ENCODE measurements around the gene PKIG. TPM values are rescaled to one million over a fixed set of nuclear protein-coding genes. Genes with fewer than 3 reads are reported as not detected.

PKIG gene
- polyA plus RNA-seq, 1 experiment = 186 TPM

DNA sequence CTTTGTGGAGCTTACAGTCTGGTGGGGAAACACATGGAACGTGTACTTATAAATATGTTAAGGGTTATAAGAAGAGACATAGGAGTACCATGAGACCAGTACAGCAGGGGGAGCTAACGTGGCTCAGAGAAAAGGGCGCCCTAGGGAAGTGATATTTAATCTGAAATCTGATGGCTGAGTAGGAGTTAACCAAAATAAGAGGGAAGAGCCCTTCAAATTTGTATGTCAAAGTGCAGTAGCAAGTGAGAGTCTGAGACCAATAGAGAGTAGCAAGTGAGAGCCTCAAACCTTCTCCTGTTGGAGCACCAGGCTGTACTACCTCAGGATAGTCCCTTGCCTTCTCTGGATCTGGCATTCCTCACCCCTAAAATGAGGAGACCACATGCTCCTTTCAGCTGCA is 6.1 kb upstream of the PKIG start:
- ChIA-PET POLR2A (no interaction called here), CTCF (interaction anchor here (0.7 to 2.8 kb wide), 4 partner anchors 9 to 75 kb away, joined by 3 to 19 read pairs (median 4); no protein-coding TSS in a partner anchor)
- DNase-seq (ENCODE audit: low read depth) = no peak
- H3K36me3 ChIP-seq (ENCODE audit: control insufficient read depth, insufficient read depth, low read length) = no peaks in the 10 kb centered on the region
- no peaks in the 10 kb centered on the region for H3K27me3 ChIP-seq (ENCODE audit: control insufficient read depth, insufficient read depth, low read length)
- no peak overlapping the region for H3K4me3 ChIP-seq (ENCODE audit: low read depth, low read length)
- TF ChIP-seq, protein P1, sequence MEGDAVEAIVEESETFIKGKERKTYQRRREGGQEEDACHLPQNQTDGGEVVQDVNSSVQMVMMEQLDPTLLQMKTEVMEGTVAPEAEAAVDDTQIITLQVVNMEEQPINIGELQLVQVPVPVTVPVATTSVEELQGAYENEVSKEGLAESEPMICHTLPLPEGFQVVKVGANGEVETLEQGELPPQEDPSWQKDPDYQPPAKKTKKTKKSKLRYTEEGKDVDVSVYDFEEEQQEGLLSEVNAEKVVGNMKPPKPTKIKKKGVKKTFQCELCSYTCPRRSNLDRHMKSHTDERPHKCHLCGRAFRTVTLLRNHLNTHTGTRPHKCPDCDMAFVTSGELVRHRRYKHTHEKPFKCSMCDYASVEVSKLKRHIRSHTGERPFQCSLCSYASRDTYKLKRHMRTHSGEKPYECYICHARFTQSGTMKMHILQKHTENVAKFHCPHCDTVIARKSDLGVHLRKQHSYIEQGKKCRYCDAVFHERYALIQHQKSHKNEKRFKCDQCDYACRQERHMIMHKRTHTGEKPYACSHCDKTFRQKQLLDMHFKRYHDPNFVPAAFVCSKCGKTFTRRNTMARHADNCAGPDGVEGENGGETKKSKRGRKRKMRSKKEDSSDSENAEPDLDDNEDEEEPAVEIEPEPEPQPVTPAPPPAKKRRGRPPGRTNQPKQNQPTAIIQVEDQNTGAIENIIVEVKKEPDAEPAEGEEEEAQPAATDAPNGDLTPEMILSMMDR (IDR thresholded peaks at IDR 0.05; ENCODE audit: insufficient read depth, low read depth, low read length) = 0 out of 2 replicates have a peak, but pooled peaks have one; percentile 35

DNA sequence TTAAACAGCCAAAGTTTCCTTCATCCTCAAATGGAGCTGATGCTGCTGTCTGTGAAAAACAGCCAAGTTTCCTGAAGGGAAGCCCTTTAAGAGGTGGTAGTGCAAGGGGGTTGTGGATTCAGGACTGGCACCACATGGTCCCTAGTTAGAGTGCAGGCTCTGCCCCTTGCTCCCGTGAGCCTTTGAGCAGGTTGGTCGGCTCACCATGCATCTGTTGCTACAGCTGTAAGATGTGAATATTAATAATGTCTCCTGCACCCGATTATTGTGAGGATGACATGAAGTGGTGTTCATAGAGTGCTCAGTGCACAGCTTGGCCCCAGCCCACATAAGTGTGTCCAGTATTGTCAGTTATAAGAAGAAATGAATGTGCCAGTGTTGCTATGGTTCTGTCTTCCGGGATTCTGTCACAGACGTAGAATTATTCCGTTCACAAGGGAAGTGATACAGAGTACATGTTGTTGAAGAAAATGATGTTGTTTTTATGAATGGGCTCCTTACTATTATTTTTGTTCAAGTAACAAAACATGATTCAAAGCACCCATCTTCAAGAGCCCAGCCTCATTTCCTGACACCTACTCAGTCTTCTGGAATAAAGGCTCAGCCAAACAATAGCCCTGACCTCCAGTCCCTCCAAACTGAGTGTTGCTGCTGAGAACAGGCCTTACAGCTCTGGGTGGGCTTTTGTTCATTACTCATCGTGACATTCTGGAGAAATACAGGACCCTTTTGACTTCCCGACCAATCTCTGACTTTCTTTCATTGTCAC is 2.9 kb upstream of the PKIG start:
- H3K4me3 ChIP-seq (ENCODE audit: low read depth, low read length) = no peak overlapping the region
- CTCF ChIA-PET = no interaction called here
- no peak for DNase-seq (ENCODE audit: low read depth)
- H3K27me3 ChIP-seq (ENCODE audit: control insufficient read depth, insufficient read depth, low read length) = no peaks in the 10 kb centered on the region
- POLR2A ChIA-PET = no interaction called here
- TF ChIP-seq, protein P1 (IDR thresholded peaks at IDR 0.05; ENCODE audit: insufficient read depth, low read depth, low read length) = no peak
- no peaks in the 10 kb centered on the region for H3K36me3 ChIP-seq (ENCODE audit: control insufficient read depth, insufficient read depth, low read length)

DNA sequence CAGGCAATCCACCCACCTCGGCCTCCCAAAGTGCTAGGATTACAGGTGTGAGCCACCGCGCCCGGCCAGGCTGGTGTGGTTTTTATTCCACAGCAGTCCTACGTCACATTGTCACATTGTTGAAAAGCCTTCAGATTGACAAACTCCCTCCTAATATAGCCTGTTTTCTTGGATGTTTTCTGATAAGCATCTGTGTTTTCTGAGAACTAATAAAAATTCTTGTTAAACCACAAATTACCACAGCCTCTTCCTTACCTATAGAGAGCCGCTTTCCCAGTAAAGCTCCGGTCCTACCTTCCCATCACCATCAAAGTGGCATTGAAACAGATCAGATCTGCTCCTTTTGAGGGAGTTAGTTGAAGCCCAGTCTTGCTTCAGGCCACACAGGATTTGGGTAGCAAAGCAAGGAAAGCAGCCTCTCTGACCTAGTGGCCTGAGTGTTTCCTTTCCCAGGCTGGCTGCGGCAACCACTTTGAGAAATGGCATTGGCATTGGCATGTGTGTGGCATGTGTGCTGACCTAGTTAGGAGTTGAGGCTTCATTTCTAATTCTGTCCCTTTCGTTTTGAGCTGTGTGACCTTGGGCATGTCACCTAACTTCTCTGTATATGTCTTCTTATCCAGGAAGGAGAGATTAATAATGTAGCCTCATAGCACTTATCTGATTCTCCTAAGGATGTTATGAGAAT is 1.7 kb upstream of the PKIG start:
- ChIA-PET CTCF (no interaction called here), POLR2A (no interaction called here)

DNA sequence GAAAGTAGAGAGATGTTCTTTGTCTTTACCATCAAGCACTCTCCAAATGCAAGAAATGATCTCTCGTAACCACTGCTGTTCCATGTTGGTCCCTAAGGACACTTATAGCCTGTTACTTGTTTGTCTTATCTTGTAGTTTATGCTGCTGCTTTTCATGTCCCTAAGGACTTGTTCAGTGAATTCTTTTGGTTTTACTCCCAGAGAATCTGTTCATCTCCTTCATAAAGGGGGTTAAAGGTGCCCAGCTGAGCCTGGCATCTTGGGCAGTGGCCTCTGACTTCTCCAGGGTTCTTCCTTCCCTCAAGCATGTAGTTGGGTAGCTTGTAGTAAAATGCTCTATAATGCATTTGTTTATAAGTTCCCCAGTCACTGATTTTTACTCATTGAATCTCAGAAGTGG is 864 bp upstream of the PKIG start:
- CTCF ChIA-PET = no interaction called here
- no peaks in the 10 kb centered on the region for H3K27me3 ChIP-seq (ENCODE audit: control insufficient read depth, insufficient read depth, low read length)
- no peak overlapping the region for H3K4me3 ChIP-seq (ENCODE audit: low read depth, low read length)
- H3K36me3 ChIP-seq (ENCODE audit: control insufficient read depth, insufficient read depth, low read length) = no peaks in the 10 kb centered on the region
- no peak for DNase-seq (ENCODE audit: low read depth)
- POLR2A ChIA-PET = interaction anchor here (0.6 kb wide), 1 partner anchor 61 kb away, joined by 3 read pairs; no protein-coding TSS in a partner anchor
- TF ChIP-seq, protein P1 (IDR thresholded peaks at IDR 0.05; ENCODE audit: insufficient read depth, low read depth, low read length) = no peak

More for the DNA sequence above, 1.7 kb upstream of the PKIG start:
- DNase-seq (ENCODE audit: low read depth) = no peak
- Histone ChIP-seq H3K36me3 (ENCODE audit: control insufficient read depth, insufficient read depth, low read length) (no peaks in the 10 kb centered on the region), H3K27me3 (ENCODE audit: control insufficient read depth, insufficient read depth, low read length) (no peaks in the 10 kb centered on the region), H3K4me3 (ENCODE audit: low read depth, low read length) (no peak overlapping the region)
- TF ChIP-seq, protein P1 (IDR thresholded peaks at IDR 0.05; ENCODE audit: insufficient read depth, low read depth, low read length) = no peak

DNA sequence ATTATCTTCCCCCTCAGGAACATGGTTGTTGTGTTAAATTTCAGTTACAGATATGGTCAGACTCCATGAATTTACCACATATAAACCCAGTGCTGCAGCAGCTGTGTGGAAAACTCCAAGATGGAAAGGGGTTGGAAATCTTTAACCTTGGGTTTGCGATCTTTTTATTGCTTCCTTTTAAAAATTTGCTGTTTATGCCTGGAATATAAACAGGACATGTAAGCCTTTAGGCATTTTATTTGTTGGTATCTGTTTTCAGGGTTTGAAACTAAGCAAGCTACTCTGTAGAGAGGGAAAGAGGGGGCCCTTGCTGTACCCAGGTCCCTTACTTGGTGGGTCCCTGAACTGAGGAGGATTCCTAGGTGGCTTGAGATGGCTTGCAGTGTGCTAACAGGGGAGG is 778 bp downstream of the PKIG start:
- peak; percentile 16 for DNase-seq (ENCODE audit: low read depth)
- TF ChIP-seq, protein P1 (IDR thresholded peaks at IDR 0.05; ENCODE audit: insufficient read depth, low read depth, low read length) = no peak
- H3K27me3 ChIP-seq (ENCODE audit: control insufficient read depth, insufficient read depth, low read length) = no peaks in the 10 kb centered on the region
- ChIA-PET CTCF (interaction anchor here (0.5 to 1.9 kb wide), 7 partner anchors 12 to 107 kb away, joined by 3 to 17 read pairs (median 5); no protein-coding TSS in a partner anchor), POLR2A (no interaction called here)
- H3K4me3 ChIP-seq (ENCODE audit: low read depth, low read length) = peak overlapping the region; percentile 50
- H3K36me3 ChIP-seq (ENCODE audit: control insufficient read depth, insufficient read depth, low read length) = no peaks in the 10 kb centered on the region
